Thoracic aorta (tissue), 2 donors: ENCODE data around the gene MIA2. TPM values are rescaled to one million over a fixed set of nuclear protein-coding genes. Genes with fewer than 3 reads are reported as not detected.
"Not testable (repeated sequence)": the region's sequence is repeated elsewhere in the genome, so short reads cannot be mapped to it uniquely, and the experiment has no call there.

Source experiments
- ATAC-seq: fragments of 150-250 bp; one replicate; pipeline ENCODE4 v1.8.0; 2017; ENCODE audit warnings: low read depth; ENCODE audit not compliant: insufficient number of reproducible peaks, low FRiP score
- DNase-seq: peaks from one replicate; pipeline ENCODE4 v3.0.0-alpha.2; 2020; ENCODE audit warnings: low spot score
- H3K27ac ChIP-seq, 2 donors: fragments of 200-600 bp; sonication (generic); 1 replicate in 1 of 2; 2 replicates in 1 of 2; pipeline ENCODE4 v1.5.1; 2016; ENCODE audit warnings: mild to moderate bottlenecking in 2 of 2, moderate library complexity in 2 of 2
- H3K27me3 ChIP-seq: fragments of 200-600 bp; sonication (generic); replicated peaks from 2 replicates; pipeline ENCODE4 v1.6.0; 2016; ENCODE audit warnings: mild to moderate bottlenecking; ENCODE audit not compliant: insufficient read depth
- H3K36me3 ChIP-seq: fragments of 200-600 bp; sonication (generic); one replicate; pipeline ENCODE4 v1.5.1; 2016
- H3K4me1 ChIP-seq, 2 donors: fragments of 200-600 bp; sonication (generic); 1 replicate in 1 of 2; 2 replicates in 1 of 2; pipeline versions ENCODE4 v1.5.1 to v1.6.0; 2016; ENCODE audit warnings: low read depth in 2 of 2, mild to moderate bottlenecking in 1 of 2; ENCODE audit not compliant: control insufficient read depth in 1 of 2
- H3K4me3 ChIP-seq: fragments of 200-600 bp; sonication (generic); 2 replicates; pipeline ENCODE4 v1.5.1; 2016; ENCODE audit warnings: mild to moderate bottlenecking
- H3K9me3 ChIP-seq: fragments of 200-600 bp; sonication (generic); 2 replicates; pipeline ENCODE4 v1.5.1; 2016
- total RNA-seq, 2 donors: library from RNA; depleted of rRNA; stranded (reverse); fragments of >200 nt; gene quantifications; one replicate each; pipeline versions ENCODE4 v1.1.0 to v1.2.3, GENCODE V29; 2016
- TF ChIP-seq, protein P1 (sequence below): fragments of 200-600 bp; sonication (generic); IDR thresholded peaks from one replicate; pipeline ENCODE4 v1.5.1; 2019; ENCODE audit warnings: antibody characterized with exemption

MIA2 gene
- total RNA-seq, 2 donors from 2014 or later: 19.0 to 28.2 TPM

DNA sequence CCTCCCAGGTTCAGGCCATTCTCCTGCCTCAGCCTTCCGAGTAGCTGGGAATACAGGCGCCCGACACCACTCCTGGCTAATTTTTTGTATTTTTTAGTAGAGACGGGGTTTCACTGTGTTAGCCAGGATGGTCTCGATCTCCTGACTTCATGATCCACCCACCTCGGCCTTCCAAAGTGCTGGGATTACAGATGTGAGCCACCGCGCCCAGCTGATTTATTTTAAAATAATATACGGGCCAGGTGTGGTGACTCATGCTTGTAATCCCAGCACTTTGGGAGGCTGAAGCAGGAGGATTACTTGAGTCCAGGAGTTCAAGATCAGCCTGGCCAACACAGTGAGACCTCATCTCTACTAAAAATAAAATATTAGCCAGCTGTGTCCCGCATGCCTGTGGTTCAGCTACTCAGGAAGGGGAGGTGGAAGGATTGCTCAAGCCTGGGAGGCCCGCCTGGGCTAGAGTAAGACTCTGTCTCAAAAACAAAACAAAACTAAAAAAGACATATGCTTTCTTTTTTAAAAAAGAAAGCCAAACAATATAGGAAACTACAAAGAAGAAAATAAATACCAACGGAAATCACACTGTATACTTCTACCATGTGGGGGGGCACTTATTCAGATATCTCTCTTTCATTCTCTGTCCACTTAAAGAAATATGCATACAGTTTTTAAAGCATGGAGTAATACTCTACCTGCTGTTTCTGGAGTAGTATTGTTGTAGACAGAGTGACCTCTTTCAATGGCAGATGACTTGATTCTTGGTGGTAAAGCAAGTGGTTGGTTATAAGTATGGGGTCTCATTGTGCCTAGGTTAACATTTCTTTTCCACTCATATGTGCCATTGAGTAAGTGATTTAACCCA lies 930 bp upstream of the MIA2 start:
- H3K4me1 ChIP-seq: peaks cover 0 to 9% of the 10 kb centered on the region in 2 donors
- H3K4me3 ChIP-seq: no peak overlapping the region
- no peaks in the 10 kb centered on the region for H3K9me3 ChIP-seq
- no peak overlapping the region for H3K27ac ChIP-seq
- no peaks in the 10 kb centered on the region for H3K27me3 ChIP-seq
- H3K36me3 ChIP-seq: no peaks in the 10 kb centered on the region
- no peak for DNase-seq
- TF ChIP-seq, protein P1, sequence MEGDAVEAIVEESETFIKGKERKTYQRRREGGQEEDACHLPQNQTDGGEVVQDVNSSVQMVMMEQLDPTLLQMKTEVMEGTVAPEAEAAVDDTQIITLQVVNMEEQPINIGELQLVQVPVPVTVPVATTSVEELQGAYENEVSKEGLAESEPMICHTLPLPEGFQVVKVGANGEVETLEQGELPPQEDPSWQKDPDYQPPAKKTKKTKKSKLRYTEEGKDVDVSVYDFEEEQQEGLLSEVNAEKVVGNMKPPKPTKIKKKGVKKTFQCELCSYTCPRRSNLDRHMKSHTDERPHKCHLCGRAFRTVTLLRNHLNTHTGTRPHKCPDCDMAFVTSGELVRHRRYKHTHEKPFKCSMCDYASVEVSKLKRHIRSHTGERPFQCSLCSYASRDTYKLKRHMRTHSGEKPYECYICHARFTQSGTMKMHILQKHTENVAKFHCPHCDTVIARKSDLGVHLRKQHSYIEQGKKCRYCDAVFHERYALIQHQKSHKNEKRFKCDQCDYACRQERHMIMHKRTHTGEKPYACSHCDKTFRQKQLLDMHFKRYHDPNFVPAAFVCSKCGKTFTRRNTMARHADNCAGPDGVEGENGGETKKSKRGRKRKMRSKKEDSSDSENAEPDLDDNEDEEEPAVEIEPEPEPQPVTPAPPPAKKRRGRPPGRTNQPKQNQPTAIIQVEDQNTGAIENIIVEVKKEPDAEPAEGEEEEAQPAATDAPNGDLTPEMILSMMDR: no peak
- ATAC-seq: no peak

DNA sequence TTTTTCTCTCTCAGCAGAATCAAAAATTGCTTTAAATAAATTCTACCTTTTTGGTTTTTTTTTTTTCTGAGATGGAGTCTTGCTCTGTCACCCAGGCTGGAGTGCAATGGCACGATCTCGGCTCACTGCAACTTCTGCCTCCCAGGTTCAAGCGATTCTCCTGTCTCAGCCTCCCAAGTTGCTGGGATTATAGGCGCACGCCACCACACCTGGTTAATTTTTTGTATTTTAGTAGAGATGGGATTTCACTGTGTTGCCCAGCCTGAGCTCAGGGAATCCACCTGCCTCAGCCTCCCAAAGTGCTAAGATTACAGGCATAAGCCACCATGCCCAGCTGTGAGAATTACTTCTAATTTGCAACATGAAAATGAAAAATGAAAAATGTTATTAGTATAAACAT lies 1.3 kb downstream of the MIA2 start:
- H3K27me3 ChIP-seq, H3K4me3 ChIP-seq, H3K27ac ChIP-seq, H3K9me3 ChIP-seq, H3K4me1 ChIP-seq, DNase-seq, H3K36me3 ChIP-seq, ATAC-seq: not testable (repeated sequence)

DNA sequence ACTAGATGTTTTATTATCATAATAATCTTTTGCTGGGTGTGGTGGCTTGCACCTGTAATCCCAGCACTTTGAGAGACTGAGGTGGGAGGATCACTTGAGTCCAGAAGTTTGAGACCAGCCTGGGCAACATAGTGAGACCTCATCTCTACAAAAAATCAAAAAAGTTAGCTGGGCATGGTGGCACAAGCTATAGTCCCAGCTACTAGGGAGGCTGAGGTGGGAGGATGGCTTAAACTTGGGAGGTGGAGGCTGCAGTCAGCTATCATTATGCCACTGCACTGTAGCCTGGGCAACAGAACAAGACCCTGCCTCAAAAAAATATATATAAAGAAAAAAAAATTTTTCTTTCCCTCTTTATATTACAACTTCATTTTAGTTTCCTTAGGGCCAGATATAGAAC lies 1.8 kb downstream of the MIA2 start:
- not testable (repeated sequence) for H3K4me1 ChIP-seq, DNase-seq, H3K9me3 ChIP-seq, H3K27ac ChIP-seq, H3K4me3 ChIP-seq, ATAC-seq, H3K27me3 ChIP-seq, H3K36me3 ChIP-seq

DNA sequence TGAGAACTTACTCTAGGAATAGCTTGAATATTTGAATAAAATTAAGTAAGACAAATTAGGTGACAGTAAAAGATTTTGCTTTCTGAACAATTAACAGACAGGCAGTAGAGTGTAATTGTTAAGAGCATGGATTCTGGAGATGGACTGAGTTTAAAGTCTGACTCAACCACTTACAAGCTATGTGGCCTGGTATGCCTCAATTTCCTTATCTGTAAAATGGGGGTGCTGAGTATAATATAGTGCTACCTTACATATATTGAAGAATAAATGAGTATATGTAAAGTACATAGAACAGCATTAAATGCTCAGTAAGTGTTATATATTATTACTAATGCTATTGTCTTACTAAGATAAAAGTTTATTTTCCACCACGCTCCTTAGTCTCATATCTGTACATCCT lies 7.1 kb downstream of the MIA2 start:
- Histone ChIP-seq H3K4me3 (no peak overlapping the region), H3K36me3 (no peaks in the 10 kb centered on the region), H3K4me1 (no peaks in the 10 kb centered on the region), H3K9me3 (no peaks in the 10 kb centered on the region), H3K27ac (no peak overlapping the region), H3K27me3 (no peaks in the 10 kb centered on the region)
- ATAC-seq (no peak), DNase-seq (no peak)
- TF ChIP-seq, protein P1: no peak

DNA sequence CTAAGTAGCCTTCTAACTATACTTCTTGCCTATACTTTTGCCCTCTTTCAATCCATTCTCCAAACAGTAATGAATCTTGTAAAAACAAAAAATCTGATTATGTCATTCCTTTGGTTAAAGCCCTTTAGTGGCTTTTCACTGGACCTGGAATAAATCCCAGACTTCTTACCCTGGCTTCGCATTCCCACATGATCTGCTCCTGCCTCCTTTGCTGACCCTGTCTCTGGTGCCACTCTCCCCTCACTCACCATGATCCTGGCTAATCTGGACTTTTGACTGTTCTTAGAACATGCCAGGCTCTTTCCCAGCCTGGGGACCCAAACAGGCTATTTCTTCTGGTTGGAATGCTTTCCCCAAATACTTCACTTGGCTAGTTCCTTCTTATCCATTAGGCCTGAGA lies 7.9 kb downstream of the MIA2 start:
- Histone ChIP-seq H3K27ac (peak overlapping the region in 1 of 2 donors; percentile 4), H3K36me3 (no peaks in the 10 kb centered on the region), H3K4me3 (no peak overlapping the region), H3K4me1 (no peaks in the 10 kb centered on the region), H3K27me3 (no peaks in the 10 kb centered on the region), H3K9me3 (no peaks in the 10 kb centered on the region)
- no peak for ATAC-seq
- no peak for DNase-seq
- TF ChIP-seq, protein P1: no peak

DNA sequence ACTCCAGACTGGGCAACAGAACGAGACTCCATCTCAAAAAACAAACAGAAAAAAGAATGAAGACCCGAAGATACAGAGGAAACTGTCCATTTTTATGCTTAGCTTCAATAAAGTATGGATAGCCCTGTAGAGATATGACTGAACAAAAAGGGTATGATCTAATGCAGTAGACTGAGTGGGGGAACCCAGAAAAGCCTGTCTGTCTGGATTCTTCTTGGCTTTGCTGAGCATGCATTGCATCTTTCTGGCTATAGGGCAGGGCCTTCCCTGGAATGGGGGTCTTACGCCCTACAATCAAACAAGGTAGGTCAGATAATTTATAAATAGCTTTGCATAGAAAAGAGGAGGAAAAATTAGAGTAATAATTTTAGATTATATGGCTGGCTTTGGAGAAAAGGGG lies 10.1 kb downstream of the MIA2 start:
- Histone ChIP-seq H3K27me3 (no peaks in the 10 kb centered on the region), H3K4me1 (no peaks in the 10 kb centered on the region), H3K36me3 (no peaks in the 10 kb centered on the region), H3K9me3 (no peaks in the 10 kb centered on the region), H3K4me3 (no peak overlapping the region), H3K27ac (no peak overlapping the region)
- TF ChIP-seq, protein P1: no peak
- ATAC-seq: no peak
- DNase-seq: no peak
